Suprapubic skin (tissue), 4 donors: Measurements from ENCODE around the gene STPG1. TPM values are rescaled to one million over a fixed set of nuclear protein-coding genes. Genes with fewer than 3 reads are reported as not detected.

Experiments
- DNase-seq, 2 donors: peaks; one replicate each; pipeline ENCODE4 v3.0.0-alpha.2; 2019; ENCODE audit warnings: low spot score in 2 of 2
- H3K27ac ChIP-seq: fragments of 200-600 bp; sonication (generic); one replicate; pipeline ENCODE4 v1.5.1; 2019
- H3K27me3 ChIP-seq: fragments of 200-600 bp; sonication (generic); one replicate; pipeline ENCODE4 v1.5.1; 2019
- H3K36me3 ChIP-seq: fragments of 200-600 bp; sonication (generic); one replicate; pipeline ENCODE4 v1.5.1; 2019
- H3K4me1 ChIP-seq: fragments of 200-600 bp; sonication (generic); one replicate; pipeline ENCODE4 v1.5.1; 2019
- H3K4me3 ChIP-seq: fragments of 200-600 bp; sonication (generic); one replicate; pipeline ENCODE4 v1.5.1; 2019; ENCODE audit warnings: mild to moderate bottlenecking
- H3K9me3 ChIP-seq: fragments of 200-600 bp; sonication (generic); one replicate; pipeline ENCODE4 v1.5.1; 2019
- EP300 ChIP-seq: sonication (generic); formaldehyde crosslinking; IDR thresholded peaks from one replicate; pipeline ENCODE4 v1.6.1; 2017; ENCODE audit warnings: antibody characterized with exemption
- POLR2A ChIP-seq, 2 donors: fragments of 450-650 bp; IDR thresholded peaks; one replicate each; pipeline ENCODE4 v1.6.1; 2017; ENCODE audit warnings: antibody characterized with exemption in 2 of 2, mild to moderate bottlenecking in 2 of 2, moderate library complexity in 2 of 2
- POLR2AphosphoS5 ChIP-seq, 3 donors: sonication (generic); formaldehyde crosslinking; IDR thresholded peaks; one replicate each; pipeline ENCODE4 v1.6.1; 2017; ENCODE audit warnings: antibody characterized with exemption in 3 of 3
- WGBS: methylation state at CpG from one replicate; pipeline ENCODE4 v1.1.5; 2018; 5-methylcytosine and 5-hydroxymethylcytosine counted together
- total RNA-seq, 4 donors: library from RNA; depleted of rRNA; stranded (reverse); fragments of >200 nt; gene quantifications; one replicate each; pipeline ENCODE4 v1.1.0, GENCODE V29; 2016
- TF ChIP-seq, protein P1 (sequence below), 2 donors: fragments of 200-600 bp in 1 of 2; fragments of 450-650 bp in 1 of 2; sonication (generic) in 1 of 2; IDR thresholded peaks; one replicate each; pipeline ENCODE4 v1.5.1; 2016 to 2019; ENCODE audit warnings: antibody characterized with exemption in 2 of 2, mild to moderate bottlenecking in 1 of 2, moderate library complexity in 1 of 2

STPG1 gene
- total RNA-seq, 4 donors from 2014 or later, result 7.2 to 8.5 (median 7.8) TPM

DNA sequence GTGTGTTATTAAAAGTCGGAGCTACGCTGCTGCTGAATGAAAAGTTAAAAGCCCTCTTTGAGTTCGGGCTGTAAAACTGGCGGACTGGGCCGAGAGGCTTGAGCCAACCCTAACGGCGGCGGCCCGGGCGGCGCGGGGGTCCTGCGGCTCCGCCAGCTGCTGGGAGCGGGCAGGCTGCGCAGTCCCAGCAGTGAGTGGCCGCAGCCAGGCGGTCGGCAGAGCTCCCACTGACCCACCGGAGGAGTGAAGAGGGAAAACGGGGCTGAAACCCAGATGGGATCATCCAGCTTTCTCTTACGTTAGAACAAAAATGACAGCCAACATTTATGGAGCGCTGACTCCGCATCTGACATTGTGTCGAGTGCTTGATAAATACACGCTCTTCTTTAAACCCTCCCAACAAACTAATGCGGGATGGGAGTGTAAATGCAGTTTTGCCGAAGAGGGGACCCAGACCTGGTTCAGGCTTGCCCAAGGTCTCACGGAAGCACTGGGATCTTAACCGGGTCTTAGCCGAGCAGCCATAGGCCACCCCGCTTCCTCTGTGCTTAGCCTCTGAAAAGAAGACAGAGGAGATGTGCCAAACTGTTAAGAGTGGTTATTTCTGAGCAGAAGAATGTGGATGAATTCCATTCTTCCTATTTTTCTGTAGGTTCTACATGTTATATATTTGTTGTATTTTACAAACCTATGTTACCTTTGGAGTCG is 91.0 kb downstream of the STPG1 start:
- peak overlapping the region; percentile 75 for H3K27ac ChIP-seq
- WGBS, result 30% methylated on average over 28 of the region's 33 CpGs
- no peaks in the 10 kb centered on the region for H3K36me3 ChIP-seq
- TF ChIP-seq, protein P1, sequence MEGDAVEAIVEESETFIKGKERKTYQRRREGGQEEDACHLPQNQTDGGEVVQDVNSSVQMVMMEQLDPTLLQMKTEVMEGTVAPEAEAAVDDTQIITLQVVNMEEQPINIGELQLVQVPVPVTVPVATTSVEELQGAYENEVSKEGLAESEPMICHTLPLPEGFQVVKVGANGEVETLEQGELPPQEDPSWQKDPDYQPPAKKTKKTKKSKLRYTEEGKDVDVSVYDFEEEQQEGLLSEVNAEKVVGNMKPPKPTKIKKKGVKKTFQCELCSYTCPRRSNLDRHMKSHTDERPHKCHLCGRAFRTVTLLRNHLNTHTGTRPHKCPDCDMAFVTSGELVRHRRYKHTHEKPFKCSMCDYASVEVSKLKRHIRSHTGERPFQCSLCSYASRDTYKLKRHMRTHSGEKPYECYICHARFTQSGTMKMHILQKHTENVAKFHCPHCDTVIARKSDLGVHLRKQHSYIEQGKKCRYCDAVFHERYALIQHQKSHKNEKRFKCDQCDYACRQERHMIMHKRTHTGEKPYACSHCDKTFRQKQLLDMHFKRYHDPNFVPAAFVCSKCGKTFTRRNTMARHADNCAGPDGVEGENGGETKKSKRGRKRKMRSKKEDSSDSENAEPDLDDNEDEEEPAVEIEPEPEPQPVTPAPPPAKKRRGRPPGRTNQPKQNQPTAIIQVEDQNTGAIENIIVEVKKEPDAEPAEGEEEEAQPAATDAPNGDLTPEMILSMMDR (IDR thresholded peaks at IDR 0.05), result no peak
- no peak for TF ChIP-seq EP300
- TF ChIP-seq POLR2AphosphoS5 (IDR thresholded peaks at IDR 0.05), result no peak
- no peak for TF ChIP-seq POLR2A (IDR thresholded peaks at IDR 0.05)
- no peak for DNase-seq
- peak overlapping the region; percentile 50 for H3K4me3 ChIP-seq
- no peaks in the 10 kb centered on the region for H3K27me3 ChIP-seq
- H3K9me3 ChIP-seq, result no peaks in the 10 kb centered on the region
- peaks cover 42% of the 10 kb centered on the region for H3K4me1 ChIP-seq

DNA sequence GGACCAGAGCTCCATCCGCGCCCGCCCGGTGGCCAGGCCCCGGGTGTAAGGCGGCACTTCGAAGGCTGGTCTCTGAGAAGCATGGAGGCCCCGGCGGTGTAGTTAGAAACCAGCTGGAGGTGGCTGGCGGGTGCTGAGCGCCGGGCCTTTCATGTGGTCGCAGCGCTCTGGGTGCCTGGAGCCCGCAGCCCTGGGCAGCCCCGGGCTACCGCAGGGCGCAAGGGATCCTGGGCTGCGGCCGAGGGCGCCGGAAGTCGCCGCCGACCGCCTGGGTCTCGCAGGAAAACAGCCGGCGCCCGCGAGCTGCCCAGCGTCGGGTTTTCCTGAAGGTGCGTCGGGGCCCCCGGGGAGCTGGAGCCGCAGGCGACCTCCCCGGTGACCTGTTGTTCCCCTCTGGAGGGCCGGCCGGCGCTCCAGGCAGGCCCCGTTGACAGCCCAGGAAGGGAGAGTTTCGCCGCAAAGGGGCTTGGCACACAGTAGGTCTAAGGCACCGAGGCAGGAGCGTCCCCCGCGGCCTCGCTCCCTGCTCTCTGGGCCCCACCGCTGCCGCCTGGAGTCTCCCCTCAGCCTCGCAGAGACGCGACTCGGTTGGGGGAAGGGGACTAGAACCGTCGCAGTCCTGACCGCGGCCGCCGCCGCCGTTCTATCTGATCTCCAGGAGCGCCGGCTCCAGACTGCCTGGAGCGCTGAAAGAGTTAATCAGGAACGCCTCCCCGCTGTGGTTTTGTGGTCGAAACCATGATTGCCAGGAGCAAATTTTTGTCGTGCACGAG is 91.7 kb downstream of the STPG1 start:
- H3K4me3 ChIP-seq, result peak overlapping the region; percentile 50
- H3K4me1 ChIP-seq, result peaks cover 49% of the 10 kb centered on the region
- 2% methylated on average over 30 of the region's 72 CpGs for WGBS
- no peaks in the 10 kb centered on the region for H3K27me3 ChIP-seq
- H3K27ac ChIP-seq, result peak overlapping the region; percentile 75
- DNase-seq, result peak; percentile 77 to 83
- no peaks in the 10 kb centered on the region for H3K36me3 ChIP-seq
- TF ChIP-seq EP300, result no peak
- TF ChIP-seq POLR2AphosphoS5 (IDR thresholded peaks at IDR 0.05), result peak in 1 of 3 donors; percentile 60
- H3K9me3 ChIP-seq, result no peaks in the 10 kb centered on the region

DNA sequence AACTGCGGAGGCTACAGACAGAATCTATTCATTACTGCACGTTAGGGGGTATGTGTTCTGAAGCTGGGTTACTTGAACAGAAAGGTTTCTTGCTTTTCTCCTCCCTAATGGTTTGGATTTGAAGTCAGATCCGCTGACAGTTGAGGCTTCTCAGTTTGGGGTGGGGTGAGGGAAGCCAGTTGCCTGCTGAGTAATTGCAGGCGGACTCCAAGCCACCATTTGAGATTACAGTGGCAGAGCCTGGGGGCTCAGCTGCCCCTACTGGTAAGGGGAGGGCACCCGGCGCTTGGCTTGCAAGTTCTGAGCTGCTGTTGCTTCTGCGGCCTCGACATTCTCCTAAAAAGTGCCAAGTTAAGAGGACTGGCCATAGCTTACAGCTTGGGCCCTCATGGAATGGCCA is 92.5 kb downstream of the STPG1 start:
- TF ChIP-seq POLR2AphosphoS5 (IDR thresholded peaks at IDR 0.05), result no peak
- TF ChIP-seq POLR2A (IDR thresholded peaks at IDR 0.05), result no peak
- TF ChIP-seq EP300, result no peak
- TF ChIP-seq, protein P1 (IDR thresholded peaks at IDR 0.05), result no peak
- H3K4me1 ChIP-seq, result peaks cover 57% of the 10 kb centered on the region
- H3K27ac ChIP-seq, result peak overlapping the region; percentile 75
- no peaks in the 10 kb centered on the region for H3K9me3 ChIP-seq
- no peaks in the 10 kb centered on the region for H3K27me3 ChIP-seq
- WGBS, result 75% methylated on average over 8 of the region's 8 CpGs
- H3K36me3 ChIP-seq, result no peaks in the 10 kb centered on the region
- DNase-seq, result no peak
- H3K4me3 ChIP-seq, result peak overlapping the region; percentile 50

DNA sequence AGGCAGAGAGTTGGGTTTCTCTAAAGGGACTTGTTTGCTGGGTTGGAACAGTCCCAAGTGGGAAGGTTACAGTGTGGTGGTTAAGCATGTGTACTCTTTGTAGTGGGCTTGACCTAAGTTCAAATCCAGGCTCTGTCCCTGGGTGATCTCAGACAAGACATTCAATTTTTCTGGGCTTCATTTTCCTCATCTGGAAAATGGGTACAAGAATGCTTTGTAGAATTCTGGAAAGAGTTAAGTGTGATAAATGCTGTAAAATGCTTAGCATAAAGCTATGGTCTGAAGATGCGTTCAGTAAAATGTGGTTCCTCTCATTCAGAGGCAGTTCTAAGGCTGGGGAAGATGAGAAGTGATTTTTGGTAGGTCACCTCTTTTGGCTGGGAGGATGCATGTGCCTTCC is 93.6 kb downstream of the STPG1 start:
- peak overlapping the region; percentile 50 for H3K4me3 ChIP-seq

DNA sequence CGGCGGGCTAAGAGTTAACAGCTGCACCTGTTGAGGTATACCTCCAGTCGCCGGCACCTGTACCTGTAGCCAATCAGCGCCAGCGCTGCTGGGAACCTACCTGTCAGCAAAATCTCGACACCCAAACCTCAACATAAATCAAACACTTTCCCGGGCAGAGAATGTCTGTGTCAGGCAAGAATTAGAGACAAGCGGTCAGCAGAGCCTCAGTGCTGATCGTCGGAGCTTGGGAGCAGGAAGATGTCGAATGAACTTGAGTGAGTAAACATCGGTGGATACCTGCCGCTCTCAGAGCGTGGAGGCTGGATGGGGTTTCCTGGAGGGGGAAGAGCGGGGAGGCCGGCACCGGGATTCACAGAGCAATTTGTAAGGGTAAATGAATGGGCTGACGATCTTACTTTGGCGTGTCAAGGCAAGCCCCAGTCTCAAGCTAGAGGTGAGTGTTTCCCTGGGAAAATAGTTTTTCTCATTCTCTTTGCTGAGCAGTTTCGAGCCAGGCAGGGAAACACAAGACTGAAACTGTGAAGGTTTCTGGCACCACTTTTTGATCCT is 94.2 kb downstream of the STPG1 start, which contains the start of gene GRHL3:
Gene GRHL3, plus strand, starts transcription at position 46 of the 552 bp plus-strand sequence. Its CDS starts 195 bp downstream, at position 241.
- H3K4me3 ChIP-seq, result peak within 1 kb of the TSS; percentile 50
- TF ChIP-seq POLR2A (IDR thresholded peaks at IDR 0.05), result no peak
- TF ChIP-seq, protein P1 (IDR thresholded peaks at IDR 0.05), result no peak
- TF ChIP-seq POLR2AphosphoS5 (IDR thresholded peaks at IDR 0.05), result no peak
- TF ChIP-seq EP300, result no peak
- peak within 1 kb of the TSS; percentile 79 for H3K27ac ChIP-seq
- WGBS, result 11% methylated on average over 21 of the region's 21 CpGs
- DNase-seq, result no peak
- H3K4me1 ChIP-seq, result peaks cover 63% of the 10 kb centered on the region
- H3K27me3 ChIP-seq, result no peaks in the 10 kb centered on the region
- H3K9me3 ChIP-seq, result no peaks in the 10 kb centered on the region
- H3K36me3 ChIP-seq, result no peaks in the 10 kb centered on the region

More for the DNA sequence above, 93.6 kb downstream of the STPG1 start:
- H3K9me3 ChIP-seq, result no peaks in the 10 kb centered on the region
- peak overlapping the region; percentile 79 for H3K27ac ChIP-seq
- DNase-seq, result no peak
- no peaks in the 10 kb centered on the region for H3K27me3 ChIP-seq
- WGBS, result 78% methylated on average over 1 of the region's 1 CpG
- H3K36me3 ChIP-seq, result no peaks in the 10 kb centered on the region
- H3K4me1 ChIP-seq, result peaks cover 63% of the 10 kb centered on the region
- TF ChIP-seq EP300 (no peak), POLR2A (IDR thresholded peaks at IDR 0.05) (no peak), POLR2AphosphoS5 (IDR thresholded peaks at IDR 0.05) (no peak)
- TF ChIP-seq, protein P1 (IDR thresholded peaks at IDR 0.05), result no peak
